Measurements from ENCODE around the gene TRIM66.

- TF ChIP-seq PKNOX1 (IDR thresholded peaks at IDR 0.05) = no peak
- TF ChIP-seq USF2 (CRISPR knock-in tag; IDR thresholded peaks at IDR 0.05) = no peak
- no peak for TF ChIP-seq KDM2B (CRISPR knock-in tag; IDR thresholded peaks at IDR 0.05)
- TF ChIP-seq CTCF (IDR thresholded peaks at IDR 0.05 in 2 of 3, conservative IDR thresholded peaks at IDR 0.05 in 1 of 3; ENCODE audit: insufficient read depth in 2 of 3, low read depth in 1 of 3, low read length in 3 of 3) = no peak
- no peak for TF ChIP-seq MXI1 (IDR thresholded peaks at IDR 0.05; ENCODE audit: low read depth, low read length)
- no peak for TF ChIP-seq POLR2AphosphoS5 (IDR thresholded peaks at IDR 0.05; ENCODE audit: control insufficient read depth, insufficient read depth, low read depth, low read length)
- TF ChIP-seq ZSCAN29 (IDR thresholded peaks at IDR 0.05) = no peak
- TF ChIP-seq L3MBTL2 (IDR thresholded peaks at IDR 0.05) = no peak
- TF ChIP-seq XRCC5 (IDR thresholded peaks at IDR 0.05; ENCODE audit: low read depth, low read length) = no peak
Measured at GRCh38 chr11:8731647-8732323, 49.3 kb upstream of the TRIM66 start.

Data from K562 (cell line).